ENCODE results near the gene FFAR1.
"Not testable (repeated sequence)": the region's sequence is repeated elsewhere in the genome, so short reads cannot be mapped to it uniquely, and the experiment has no call there.

The FFAR1 gene

DNA sequence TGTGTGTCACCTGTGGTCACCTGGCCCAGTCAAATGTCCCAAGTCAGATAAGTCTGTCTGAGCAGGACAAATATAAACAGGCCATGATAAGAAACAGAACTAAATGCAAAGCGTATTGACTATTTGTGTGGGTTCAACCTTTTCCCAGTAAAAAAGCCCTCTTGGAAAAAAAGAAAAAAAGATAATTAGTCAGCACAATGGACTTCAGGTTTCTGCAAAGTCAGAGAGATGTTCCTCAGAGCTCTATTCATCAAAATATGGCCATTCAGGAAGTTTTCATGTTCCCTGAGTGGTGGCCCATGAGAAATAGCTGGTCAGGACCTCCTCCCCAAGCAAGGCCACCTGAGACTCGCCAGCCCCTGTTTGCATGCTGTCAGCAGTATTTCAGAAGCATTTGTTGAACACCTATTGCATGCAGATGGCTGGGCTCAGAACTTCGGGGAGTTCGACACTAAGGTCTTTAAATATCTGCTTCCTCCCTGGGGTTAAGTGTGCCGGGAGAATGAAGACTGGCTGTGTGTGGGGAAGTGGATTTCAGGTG lies 13.2 kb downstream of the FFAR1 start:
- no peak for DNase-seq (ENCODE audit: low spot score)

DNA sequence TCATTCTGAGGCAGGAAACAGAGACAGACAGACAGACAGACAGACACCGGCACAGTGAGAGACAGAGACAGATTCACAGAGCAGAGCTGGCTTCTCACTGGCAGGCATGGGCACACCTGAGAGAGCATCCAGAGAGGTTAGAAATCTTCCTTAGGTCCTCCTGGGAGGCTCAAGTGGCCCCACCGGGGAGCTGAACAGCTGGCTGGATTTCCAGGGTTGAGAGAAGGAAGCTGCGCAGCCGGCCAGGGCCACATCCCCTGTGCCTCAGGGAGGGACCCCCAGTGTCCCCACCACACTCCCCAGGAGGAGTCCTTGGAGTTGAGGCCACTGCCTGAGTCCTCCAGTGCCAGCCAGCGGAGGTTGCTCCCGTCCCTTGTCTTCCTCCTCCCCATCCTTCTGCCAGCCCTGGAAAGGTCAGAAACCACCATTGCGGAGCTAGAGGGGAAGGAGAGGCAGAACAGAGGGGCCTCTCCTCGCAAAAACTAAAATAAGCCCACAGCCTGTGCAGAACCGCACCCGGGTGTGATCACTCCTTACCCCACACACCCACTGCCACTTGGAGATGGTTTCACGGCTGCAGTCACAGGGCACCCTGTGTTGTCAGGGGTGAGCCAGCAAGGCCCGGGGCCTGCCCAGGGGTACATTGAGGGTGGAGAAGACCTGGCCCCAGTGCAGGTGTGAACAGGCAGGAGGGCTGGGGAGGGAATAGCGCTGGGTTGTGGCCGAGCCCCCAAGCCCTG lies 14.7 kb downstream of the FFAR1 start:
- DNase-seq (ENCODE audit: low spot score), result no peak

DNA sequence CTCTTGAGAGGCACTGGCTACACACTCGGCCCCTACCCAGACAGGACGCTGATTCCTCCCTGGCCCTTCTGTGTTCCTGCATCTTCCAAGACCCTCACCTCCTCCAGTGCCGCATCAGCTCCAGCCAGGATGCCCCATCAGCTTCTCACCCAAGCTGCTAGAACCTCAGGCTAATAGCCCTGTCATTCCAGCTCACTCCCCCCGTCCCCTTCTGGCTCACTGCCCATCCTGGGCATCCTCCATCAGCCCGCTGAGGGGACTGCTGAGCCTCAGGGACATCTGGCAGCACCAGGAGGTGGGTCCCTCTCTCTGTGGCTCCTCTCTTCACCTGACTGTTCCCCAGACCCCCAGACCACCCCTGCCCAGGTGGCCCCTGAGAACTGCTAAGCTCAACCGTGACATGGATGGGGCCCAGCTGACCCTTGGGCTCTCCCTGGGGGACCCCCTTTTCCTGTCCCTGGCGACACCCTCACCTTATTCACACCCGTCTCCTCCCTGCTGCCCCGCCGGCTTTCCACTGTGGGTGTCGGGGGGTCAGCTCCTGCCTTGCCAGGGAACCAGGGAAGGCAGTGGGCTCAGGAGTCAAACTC lies 15.4 kb downstream of the FFAR1 start:
- no peak for DNase-seq (ENCODE audit: low spot score)

DNA sequence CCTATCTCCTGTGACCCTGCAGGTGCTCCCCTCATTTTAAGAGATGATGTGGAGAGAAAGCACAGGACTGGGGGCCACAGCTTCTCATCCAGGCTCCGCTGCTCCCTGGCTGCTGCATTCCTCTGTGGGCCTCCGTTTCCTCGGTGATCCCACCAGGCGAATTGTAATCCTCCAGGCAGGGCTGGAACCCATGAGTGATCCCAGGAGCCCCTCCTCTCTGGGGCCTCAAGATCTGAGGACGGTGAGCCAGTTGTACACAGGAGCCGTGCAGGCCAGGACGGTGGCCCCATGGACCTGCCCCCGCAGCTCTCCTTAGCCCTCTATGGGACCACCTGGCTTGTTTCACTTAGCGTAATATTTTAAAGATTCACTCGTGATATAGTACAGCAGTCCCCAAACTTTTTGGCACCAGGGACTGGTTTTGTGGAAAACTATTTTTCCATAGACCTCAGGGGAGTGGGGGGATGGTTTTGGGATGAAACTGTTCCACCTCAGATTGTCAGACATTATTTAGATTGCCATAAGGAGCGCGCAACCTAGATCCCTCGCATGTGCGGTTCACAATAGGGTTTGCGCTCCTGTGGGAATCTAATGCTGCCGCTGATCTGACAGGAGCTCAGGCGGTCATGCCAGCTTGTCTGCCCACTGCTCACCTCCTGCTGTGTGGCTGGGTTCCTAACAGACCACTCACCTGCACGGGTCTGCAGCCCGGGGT lies 16.2 kb downstream of the FFAR1 start:
- DNase-seq (ENCODE audit: low spot score), result no peak

DNA sequence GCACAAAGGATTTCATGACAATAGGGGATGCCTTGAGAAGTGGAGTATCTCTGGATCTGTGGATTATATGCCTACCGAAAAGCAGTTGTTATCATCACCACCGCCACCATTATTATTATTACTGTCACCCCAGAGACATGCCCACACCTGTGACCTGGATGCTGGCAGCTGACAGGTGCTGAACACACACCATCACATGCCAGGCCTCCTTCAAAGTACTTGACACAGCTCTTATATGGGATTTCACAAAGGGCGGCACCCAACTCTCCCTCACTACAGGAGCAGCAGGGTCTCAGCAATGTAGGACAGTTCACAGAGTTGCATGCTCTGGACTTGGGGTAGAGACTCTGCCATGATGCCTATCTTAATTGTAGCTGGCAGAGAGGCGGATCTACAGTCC lies 17.6 kb downstream of the FFAR1 start:
- DNase-seq (ENCODE audit: low spot score), result no peak

DNA sequence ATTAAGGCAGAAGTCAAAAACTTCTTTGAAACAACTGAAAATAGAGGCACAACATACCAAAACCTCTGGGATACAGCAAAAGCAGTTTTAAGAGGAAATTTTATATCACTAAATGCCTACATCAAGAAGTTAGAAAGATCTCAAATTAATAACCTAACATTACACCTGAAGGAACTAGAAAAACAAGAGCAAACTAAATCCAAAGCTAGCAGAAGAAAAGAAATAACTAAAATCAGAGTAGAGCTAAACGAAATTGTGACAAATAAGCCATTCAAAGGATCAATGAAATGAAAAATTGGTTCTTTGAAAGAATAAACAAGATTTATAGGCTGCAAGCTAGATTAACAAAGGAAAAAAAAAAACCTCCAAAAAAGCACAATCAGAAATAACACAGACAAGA lies 20.7 kb downstream of the FFAR1 start:
- DNase-seq (ENCODE audit: low spot score), result no peak

DNA sequence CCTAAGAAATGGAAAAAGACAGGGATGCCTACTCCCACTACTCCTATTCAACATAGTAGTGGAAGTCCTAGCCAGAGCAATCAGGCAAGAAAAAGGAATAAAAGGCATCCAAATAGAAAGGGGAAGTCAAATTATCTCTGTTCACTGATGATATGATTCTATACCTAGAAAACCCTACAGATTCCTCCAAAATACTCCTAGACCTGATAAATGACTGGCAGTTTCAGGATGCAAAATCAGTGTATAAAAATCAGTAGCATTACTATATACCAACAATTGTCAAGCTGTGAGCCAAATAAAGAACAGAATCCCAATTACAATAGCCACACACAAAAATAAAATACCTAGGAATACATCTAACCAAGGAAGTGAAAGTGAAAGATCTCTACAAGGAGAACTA lies 21.8 kb downstream of the FFAR1 start:
- no peak for DNase-seq (ENCODE audit: low spot score)

DNA sequence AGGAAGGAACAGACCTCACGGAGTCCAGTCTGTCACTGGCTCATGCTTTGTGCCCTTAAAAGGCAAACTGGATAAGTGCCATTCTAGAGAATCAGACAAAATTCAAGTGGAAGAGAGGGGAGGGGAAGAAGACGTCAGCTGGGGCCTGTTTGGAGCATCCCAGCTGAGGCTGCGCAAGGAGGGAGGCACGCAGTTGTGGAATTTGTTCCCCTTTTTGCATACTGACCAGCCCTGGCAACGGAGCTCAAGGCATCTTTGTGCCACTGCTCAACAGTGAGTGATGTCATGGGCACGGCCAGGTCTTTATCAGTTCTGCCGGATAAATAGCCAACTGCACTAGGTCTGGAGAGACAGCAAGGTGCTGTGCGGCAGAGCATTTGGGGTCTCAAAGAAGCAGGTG lies 23.0 kb downstream of the FFAR1 start, which contains the start of gene GPR42:
GPR42 (plus strand) TSS at position 347 of the 400 bp plus-strand sequence. CDS start 292 bp downstream, outside the sequence.
- no peak for DNase-seq (ENCODE audit: low spot score)

DNA sequence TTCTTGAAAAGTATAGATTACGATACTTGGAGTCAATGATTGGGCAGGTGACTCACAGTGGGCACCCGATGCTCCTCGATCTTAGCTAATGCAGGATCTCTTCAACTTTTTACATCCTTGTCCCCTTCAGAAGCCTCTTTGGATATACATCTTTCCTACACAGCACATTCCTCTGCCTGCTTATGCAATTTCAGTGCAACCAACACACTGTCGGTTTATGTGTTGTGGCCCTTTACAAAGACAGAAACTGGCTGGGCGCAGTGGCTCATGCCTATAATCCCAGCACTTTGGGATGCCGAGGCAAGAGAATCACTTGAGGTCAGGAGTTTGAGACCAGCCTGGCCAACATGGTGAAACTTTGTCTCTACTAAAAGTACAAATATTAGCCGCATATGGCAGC lies 25.8 kb downstream of the FFAR1 start:
- no peak for DNase-seq (ENCODE audit: low spot score)

DNA sequence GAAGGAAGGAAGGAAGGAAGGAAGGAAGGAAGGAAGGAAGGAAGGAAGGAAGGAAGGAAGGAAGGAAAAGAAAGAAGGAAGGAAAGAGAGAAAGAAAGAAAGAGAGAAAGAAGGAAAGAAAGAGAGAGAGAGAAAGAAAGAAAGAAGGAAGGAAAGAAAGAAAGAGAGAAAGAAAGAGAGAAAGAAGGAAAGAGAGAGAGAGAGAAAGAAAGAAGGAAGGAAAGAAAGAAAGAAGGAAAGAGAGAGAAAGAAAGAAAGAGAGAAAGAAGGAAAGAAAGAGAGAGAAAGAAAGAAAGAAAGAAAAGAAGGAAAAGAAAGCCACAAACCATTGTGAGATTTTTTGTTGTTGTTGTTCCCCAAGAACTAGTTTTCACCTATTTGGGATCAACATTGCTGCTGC lies 26.3 kb downstream of the FFAR1 start:
- DNase-seq (ENCODE audit: low spot score), result not testable (repeated sequence)

DNA sequence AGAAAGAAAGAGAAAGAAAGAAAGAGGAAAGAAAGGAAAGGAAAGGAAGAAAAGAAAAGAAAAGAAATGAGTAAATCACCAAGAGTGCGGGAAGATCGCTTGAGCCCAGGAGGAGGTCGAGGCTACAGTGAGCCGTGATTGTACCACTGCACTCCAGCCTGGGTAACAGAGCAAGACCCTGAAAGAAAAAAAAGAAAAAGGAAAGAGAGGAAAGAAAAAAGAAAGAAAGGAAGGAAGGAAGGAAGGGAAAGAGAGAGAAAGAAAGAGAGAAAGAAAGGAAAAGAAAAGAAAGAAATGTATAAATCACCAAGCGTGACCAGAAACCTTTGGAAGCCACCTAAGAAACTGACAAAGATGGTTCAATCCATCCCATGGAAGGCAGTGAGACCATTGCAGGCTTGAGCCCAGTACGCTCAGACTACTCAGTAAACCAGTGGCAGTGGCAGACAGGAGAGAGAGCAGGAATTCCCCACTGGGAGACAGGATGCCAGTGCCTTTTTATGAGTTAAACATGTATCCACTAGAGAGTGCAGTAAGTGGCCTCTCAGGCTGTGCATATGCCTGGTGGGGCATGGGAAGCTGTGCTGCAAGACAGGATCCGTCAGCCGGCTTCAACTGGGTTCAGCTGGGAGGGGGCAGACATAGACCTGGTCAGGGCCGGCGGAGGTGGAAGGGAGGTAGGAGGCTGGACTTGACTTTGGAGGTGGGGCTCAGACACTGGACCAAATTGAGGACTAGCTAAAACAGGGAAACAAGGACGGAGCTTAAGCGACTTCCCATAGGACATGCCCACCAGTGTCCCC lies 28.0 kb downstream of the FFAR1 start:
- no peak for DNase-seq (ENCODE audit: low spot score)

DNA sequence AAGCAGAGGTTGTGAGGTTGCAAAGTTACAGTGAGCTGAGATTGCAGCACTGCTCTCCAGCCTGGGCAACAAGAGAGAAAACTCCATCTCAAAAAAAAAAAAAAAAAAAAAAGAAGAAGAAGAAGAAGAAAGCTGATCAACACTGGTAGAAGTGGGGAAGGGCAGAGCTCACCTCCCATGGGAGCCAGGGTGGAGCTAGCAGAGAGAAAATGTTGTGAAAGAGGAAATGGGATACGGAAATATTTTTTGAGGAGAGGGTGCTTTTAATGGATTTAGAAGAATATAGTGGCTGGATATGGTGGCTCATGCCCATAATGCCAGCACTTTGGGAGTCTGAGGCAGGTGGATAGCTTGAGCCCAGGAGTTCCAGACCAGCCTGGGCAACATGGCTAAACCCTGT lies 30.0 kb downstream of the FFAR1 start:
- DNase-seq (ENCODE audit: low spot score), result no peak

DNA sequence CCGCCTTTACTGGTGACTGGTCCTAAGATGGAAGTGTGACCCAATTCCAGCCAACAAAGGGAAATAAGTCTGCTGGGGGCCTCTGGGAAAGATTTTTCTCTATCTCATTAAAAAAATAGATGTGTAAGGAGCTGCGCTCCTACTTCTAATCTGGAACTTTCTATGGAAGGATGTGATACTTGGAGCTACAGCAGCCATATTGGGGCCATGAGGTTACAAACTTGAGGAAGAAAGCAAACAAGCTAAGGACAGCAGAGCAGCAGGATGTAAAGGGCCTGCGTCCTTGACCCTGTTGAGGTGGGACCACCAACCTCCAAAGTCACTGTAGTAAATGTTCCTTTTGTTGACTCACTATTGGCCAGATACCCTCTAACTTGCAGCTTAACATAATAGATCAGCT lies 30.7 kb downstream of the FFAR1 start:
- DNase-seq (ENCODE audit: low spot score), result no peak

DNA sequence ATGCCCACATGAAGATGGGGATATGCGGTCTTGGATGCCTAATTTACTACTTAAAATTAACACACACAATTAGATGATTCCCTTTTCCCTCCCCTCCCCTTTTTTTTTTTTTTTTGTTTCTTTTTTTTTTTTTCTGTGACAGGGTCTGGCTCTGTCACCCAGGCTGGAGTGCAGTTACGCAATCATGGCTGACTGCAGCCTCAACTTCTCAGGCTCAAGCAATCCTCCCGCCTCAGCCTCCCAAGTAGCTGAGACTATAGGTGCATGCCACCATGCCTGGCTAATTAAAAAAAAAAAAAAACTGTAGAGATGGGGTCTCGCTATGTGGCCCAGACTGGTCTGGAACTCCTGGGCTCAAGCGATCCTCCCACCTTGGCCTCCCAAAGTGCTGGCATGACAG lies 31.8 kb downstream of the FFAR1 start:
- DNase-seq (ENCODE audit: low spot score), result not testable (repeated sequence)

DNA sequence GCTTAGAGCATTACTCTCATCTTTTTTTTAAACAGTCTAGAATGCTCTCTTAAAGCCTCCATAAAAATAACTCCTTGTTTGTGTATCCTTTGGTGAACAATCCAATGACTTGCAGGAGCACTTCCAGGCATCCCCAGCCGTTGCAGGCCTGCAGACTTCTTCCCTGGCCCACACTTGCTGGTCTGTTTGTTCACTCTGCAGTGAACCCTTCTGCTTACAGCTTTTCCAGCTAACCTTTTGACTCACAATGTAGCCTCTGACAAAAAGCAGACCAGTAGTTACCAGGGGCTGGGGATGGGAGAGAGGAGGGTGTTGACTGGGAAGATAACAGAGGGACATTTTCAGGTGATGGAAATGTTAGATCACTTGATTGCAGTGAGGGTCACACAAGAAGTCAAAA lies 32.3 kb downstream of the FFAR1 start:
- no peak for DNase-seq (ENCODE audit: low spot score)

DNA sequence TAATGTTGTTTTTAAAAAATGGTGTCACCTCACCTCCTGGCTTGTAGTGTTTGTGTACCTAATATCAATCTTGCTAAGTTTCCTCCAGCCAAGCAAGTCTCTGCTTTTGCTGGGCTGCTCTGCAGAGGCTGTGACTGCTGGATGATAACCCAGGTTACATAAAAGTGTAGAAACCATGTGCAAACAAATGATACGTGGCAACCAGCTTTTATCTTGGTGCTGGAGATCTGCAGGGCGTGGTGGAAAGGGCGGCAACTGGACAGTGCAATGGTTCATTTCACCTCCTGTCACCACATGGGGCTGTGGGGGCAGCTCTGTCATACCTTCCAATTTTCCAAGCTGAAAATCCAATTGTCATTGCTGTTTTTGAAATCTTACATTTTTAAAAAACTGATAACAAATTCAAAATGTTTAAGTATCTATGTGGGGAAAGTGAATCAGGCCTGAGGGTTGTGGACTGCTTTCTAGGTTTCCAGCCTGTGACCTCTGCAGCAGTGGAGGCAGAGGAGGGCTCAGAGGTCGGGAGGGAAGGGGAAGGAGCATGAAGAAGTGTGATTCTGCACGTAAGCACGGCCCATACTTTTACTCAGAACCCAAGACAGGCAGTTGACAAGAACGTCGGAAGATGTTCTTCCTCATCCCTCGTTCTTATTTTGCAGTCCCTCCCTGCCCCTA lies 32.9 kb downstream of the FFAR1 start:
- DNase-seq (ENCODE audit: low spot score), result no peak

DNA sequence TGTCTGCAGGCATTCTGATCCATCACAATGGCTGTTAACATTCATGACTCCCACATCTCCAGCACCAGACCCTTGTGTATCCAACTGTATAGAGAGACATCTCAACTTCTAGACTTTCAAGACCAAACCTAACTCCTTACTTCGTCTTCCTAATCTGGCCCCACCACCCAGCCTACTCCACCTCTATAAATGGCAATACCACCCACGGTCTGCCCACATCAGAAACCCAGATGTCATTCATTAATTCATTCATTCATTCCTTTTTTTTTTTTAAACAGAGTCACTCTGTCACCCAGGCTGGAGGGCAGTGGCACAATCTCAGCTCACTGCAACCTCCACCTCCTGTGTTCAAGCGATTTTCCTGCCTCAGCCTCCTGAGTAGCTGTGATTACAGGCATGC lies 33.6 kb downstream of the FFAR1 start:
- no peak for DNase-seq (ENCODE audit: low spot score)

DNA sequence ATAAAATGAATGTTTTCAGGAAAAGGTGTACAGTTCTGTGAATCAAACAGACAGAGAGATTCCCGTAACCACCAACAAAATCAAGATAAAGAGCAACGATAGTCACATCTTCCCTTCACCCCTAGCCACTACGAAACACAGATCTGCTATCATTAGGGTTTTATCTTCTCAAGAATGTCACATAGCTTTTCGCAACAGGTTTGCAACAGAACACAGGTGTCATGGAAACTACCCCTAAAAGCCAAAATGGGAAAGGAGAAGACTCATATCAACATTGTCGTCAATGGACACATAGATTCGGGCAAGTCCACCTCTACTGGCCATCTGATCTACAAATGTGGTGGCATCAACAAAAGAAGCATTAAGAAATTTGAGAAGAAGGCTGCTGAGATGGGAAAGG lies 34.2 kb downstream of the FFAR1 start:
- no peak for DNase-seq (ENCODE audit: low spot score)

DNA sequence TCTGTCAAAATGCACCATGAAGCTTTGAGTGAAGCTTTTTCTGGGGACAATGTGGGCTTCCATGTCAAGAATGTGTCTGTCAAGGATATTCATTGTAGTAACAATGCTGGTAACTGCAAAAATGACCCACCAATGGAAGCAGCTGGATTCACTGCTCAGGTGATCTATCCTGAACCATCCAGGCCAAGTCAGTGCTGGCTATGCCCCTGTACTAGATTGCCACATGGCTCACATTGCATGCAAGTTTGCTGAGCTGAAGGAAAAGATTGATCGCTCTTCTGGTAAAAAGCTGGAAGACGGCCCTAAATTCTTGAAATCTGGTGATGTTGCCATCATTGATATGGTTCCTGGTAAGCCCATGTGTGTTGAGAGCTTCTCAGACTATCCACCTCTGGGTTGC lies 35.8 kb downstream of the FFAR1 start:
- no peak for DNase-seq (ENCODE audit: low spot score)

DNA sequence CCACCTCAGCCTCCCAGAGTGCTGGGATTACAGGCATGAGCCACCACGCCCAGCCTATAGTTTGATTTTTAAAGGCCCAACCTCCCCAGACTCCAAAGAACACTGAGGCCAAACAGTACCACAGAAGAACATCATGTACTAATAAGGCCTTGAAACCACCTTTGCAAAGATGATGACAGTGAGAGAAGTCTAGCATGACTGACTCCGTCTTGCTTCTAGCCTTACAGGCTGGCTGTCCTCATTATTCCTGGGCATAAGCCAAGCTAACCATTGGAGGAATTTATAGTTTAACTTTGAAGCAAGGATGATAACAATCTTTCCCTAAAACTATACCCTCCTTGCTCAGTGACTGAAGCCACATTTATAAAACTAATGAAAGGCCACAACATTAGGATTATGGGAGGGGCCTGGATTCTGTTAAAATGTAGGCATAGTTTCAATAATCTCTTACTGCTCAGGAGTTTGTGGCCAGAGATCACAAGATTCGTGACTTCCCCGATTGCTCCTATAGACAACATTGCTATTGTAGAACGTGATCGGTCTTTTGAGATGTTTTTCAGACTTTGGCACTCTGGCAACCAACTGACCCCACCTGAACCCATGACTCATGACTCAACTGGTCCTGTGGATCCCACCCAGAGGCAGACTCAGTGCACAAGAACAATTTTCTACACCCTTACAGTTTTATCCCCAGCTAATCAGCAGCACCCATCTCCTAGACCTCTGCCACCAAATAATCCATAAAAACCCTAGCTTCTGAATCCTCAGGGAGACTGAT lies 40.8 kb downstream of the FFAR1 start:
- no peak for DNase-seq (ENCODE audit: low spot score)
